Keratinocyte (primary cell): ENCODE measurements around the gene TLR1.

Experiments used
- EZH2 ChIP-seq: IDR thresholded peaks from one replicate; pipeline ENCODE4 v1.6.1; 2012; ENCODE audit warnings: inconsistent platforms, mild to moderate bottlenecking, low read length, moderate library complexity
- TF ChIP-seq, protein P1 (sequence below), 3 experiments: IDR thresholded peaks in 1 of 3; conservative IDR thresholded peaks in 1 of 3; optimal IDR thresholded peaks in 1 of 3; 2 replicates in 2 of 3; 3 replicates in 1 of 3; pipeline versions ENCODE3 to v1.5.1; 2011; ENCODE audit warnings: low read length in 3 of 3, mild to moderate bottlenecking in 3 of 3, moderate library complexity in 2 of 3, control low read depth in 1 of 3, inconsistent platforms in 1 of 3; ENCODE audit not compliant: insufficient read depth in 2 of 3; ENCODE audit errors: extremely low read depth in 1 of 3

GRCh38 chr4:38775326-38775725 lies 29.3 kb downstream of the TLR1 start:
- TF ChIP-seq, protein P1, sequence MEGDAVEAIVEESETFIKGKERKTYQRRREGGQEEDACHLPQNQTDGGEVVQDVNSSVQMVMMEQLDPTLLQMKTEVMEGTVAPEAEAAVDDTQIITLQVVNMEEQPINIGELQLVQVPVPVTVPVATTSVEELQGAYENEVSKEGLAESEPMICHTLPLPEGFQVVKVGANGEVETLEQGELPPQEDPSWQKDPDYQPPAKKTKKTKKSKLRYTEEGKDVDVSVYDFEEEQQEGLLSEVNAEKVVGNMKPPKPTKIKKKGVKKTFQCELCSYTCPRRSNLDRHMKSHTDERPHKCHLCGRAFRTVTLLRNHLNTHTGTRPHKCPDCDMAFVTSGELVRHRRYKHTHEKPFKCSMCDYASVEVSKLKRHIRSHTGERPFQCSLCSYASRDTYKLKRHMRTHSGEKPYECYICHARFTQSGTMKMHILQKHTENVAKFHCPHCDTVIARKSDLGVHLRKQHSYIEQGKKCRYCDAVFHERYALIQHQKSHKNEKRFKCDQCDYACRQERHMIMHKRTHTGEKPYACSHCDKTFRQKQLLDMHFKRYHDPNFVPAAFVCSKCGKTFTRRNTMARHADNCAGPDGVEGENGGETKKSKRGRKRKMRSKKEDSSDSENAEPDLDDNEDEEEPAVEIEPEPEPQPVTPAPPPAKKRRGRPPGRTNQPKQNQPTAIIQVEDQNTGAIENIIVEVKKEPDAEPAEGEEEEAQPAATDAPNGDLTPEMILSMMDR (optimal IDR thresholded peaks at IDR 0.05 in 1 of 3, IDR thresholded peaks at IDR 0.05 in 1 of 3, conservative IDR thresholded peaks at IDR 0.05 in 1 of 3; ENCODE audit: extremely low read depth in 1 of 3, insufficient read depth in 2 of 3, low read length in 3 of 3) = no peak
- no peak for TF ChIP-seq EZH2
